Ishikawa (cell line): Measurements from ENCODE around the gene NPBWR2.
A peak's percentile ranks its signal among the peaks of the same experiment; 100 is the strongest.

Experiments
- CEBPB ChIP-seq: IDR thresholded peaks from 2 replicates; pipeline ENCODE4 v1.6.1; 2012
- CREB1 ChIP-seq: IDR thresholded peaks from 2 replicates; pipeline ENCODE4 v1.6.1; 2012; ENCODE audit warnings: low read depth
- EGR1 ChIP-seq: IDR thresholded peaks from 2 replicates; pipeline ENCODE4 v1.6.1; 2012
- EP300 ChIP-seq: IDR thresholded peaks from 2 replicates; pipeline ENCODE4 v1.6.1; 2012; ENCODE audit warnings: borderline replicate concordance
- FOXM1 ChIP-seq: IDR thresholded peaks from 2 replicates; pipeline ENCODE4 v1.6.1; 2012; ENCODE audit warnings: low read depth, borderline replicate concordance
- NFIC ChIP-seq: IDR thresholded peaks from 2 replicates; pipeline ENCODE4 v1.6.1; 2012
- RAD21 ChIP-seq: IDR thresholded peaks from 2 replicates; pipeline ENCODE4 v1.6.1; 2012; ENCODE audit warnings: low read depth
- TAF1 ChIP-seq: IDR thresholded peaks from 2 replicates; pipeline ENCODE4 v1.6.1; 2012; ENCODE audit warnings: low read depth, mild to moderate bottlenecking
- TCF12 ChIP-seq: IDR thresholded peaks from 2 replicates; pipeline ENCODE4 v1.6.1; 2012; ENCODE audit warnings: low read depth
- TEAD4 ChIP-seq: IDR thresholded peaks from 2 replicates; pipeline ENCODE4 v1.6.1; 2012
- USF1 ChIP-seq: IDR thresholded peaks from 2 replicates; pipeline ENCODE4 v1.6.1; 2012
- YY1 ChIP-seq: IDR thresholded peaks from 2 replicates; pipeline ENCODE4 v1.6.1; 2012; ENCODE audit warnings: low read depth
- ZBTB7A ChIP-seq: IDR thresholded peaks from 2 replicates; pipeline ENCODE4 v1.6.1; 2012; ENCODE audit warnings: low read depth
- TF ChIP-seq, protein P1 (sequence below): IDR thresholded peaks from 2 replicates; pipeline ENCODE4 v1.6.1; 2012
- TF ChIP-seq, protein P2 (sequence below): IDR thresholded peaks from 2 replicates; pipeline ENCODE4 v1.6.1; 2012; ENCODE audit warnings: low read depth, mild to moderate bottlenecking

Gene NPBWR2

DNA sequence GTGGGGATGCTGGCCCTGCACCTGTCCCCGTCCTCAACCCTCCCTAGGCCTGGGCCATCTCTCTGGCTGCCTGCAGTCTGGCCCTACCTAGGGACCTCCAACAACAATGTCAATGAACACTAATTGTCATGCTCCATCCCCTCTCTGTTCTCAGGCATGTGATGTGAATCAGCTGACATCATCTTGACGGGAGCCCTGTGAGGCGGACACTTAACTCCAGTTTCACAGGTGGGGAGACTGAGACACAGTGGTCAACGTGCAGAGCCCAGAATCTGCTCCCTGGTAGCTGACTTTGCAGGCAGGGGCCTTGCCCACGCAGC is 45.1 kb downstream of the NPBWR2 start:
- no peak for TF ChIP-seq CREB1
- no peak for TF ChIP-seq ZBTB7A
- no peak for TF ChIP-seq NFIC
- TF ChIP-seq, protein P1, sequence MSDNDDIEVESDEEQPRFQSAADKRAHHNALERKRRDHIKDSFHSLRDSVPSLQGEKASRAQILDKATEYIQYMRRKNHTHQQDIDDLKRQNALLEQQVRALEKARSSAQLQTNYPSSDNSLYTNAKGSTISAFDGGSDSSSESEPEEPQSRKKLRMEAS = no peak
- no peak for TF ChIP-seq USF1
- no peak for TF ChIP-seq EGR1
- no peak for TF ChIP-seq TEAD4
- no peak for TF ChIP-seq RAD21
- TF ChIP-seq FOXM1 = no peak
- TF ChIP-seq YY1 = no peak
- TF ChIP-seq EP300 = no peak
- TF ChIP-seq TCF12 = no peak
- TF ChIP-seq, protein P2, sequence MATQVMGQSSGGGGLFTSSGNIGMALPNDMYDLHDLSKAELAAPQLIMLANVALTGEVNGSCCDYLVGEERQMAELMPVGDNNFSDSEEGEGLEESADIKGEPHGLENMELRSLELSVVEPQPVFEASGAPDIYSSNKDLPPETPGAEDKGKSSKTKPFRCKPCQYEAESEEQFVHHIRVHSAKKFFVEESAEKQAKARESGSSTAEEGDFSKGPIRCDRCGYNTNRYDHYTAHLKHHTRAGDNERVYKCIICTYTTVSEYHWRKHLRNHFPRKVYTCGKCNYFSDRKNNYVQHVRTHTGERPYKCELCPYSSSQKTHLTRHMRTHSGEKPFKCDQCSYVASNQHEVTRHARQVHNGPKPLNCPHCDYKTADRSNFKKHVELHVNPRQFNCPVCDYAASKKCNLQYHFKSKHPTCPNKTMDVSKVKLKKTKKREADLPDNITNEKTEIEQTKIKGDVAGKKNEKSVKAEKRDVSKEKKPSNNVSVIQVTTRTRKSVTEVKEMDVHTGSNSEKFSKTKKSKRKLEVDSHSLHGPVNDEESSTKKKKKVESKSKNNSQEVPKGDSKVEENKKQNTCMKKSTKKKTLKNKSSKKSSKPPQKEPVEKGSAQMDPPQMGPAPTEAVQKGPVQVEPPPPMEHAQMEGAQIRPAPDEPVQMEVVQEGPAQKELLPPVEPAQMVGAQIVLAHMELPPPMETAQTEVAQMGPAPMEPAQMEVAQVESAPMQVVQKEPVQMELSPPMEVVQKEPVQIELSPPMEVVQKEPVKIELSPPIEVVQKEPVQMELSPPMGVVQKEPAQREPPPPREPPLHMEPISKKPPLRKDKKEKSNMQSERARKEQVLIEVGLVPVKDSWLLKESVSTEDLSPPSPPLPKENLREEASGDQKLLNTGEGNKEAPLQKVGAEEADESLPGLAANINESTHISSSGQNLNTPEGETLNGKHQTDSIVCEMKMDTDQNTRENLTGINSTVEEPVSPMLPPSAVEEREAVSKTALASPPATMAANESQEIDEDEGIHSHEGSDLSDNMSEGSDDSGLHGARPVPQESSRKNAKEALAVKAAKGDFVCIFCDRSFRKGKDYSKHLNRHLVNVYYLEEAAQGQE = no peak
- TF ChIP-seq TAF1 = no peak
- no peak for TF ChIP-seq CEBPB

- no peak for TF ChIP-seq YY1
- no peak for TF ChIP-seq CEBPB
- TF ChIP-seq FOXM1 = no peak
- TF ChIP-seq, protein P2 = no peak
- TF ChIP-seq ZBTB7A = no peak
- no peak for TF ChIP-seq TCF12
- TF ChIP-seq, protein P1 = no peak
- no peak for TF ChIP-seq USF1
- no peak for TF ChIP-seq EGR1
- no peak for TF ChIP-seq RAD21
- TF ChIP-seq NFIC = no peak
- no peak for TF ChIP-seq TEAD4
- TF ChIP-seq EP300 = no peak
- TF ChIP-seq CREB1 = no peak
Measured at GRCh38 chr20:64058536-64058935, 48.8 kb downstream of the NPBWR2 start.

DNA sequence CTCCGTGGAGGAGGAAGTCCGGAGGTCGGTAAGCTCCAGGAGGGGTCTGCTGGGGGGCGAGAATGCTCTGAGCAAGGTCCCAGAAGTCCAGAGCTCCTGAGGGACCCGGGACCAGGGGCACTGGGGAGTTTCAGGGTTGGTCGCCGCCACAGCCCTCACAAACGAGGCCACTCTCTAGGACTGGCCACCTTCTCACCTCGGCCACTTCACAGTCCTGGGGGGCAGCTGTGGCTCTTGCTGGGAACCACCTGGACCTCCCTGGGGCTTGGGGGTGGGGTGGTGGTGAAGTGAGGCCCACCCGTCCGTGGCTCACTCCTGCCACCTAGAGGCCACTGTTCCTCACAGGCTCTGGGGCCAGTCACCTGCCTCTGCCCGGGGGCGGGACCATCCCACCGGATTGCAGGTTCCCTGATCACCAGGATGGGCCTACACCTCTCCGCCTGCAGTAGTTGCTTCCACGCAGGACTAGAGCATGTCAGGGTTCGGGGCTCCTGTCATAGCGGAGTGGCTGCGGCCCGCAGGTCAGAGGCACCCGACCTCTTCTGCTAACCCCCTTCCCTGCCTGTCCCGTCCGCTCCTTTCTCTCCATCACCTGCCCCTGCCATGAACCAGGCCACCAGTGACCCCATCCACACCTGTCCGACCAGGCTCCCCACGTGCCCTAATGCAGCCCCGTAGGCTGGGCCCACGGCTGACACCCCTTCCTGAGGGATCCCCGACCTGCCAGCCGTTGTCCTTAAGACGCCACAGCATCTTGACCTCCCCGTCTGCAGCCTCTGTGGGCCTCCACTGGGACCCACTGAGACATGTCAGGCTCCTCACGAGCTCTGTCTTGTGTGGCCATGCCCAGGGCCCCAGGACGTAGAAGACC is 49.5 kb downstream of the NPBWR2 start:
- TF ChIP-seq CREB1 = no peak
- peak; percentile 91 for TF ChIP-seq RAD21
- TF ChIP-seq CEBPB = no peak
- TF ChIP-seq YY1 = no peak
- no peak for TF ChIP-seq TAF1
- TF ChIP-seq NFIC = no peak
- no peak for TF ChIP-seq EGR1
- TF ChIP-seq FOXM1 = no peak
- no peak for TF ChIP-seq EP300
- TF ChIP-seq, protein P1 = no peak
- peak; percentile 70; the same call in 1 of the 2 replicates for TF ChIP-seq ZBTB7A
- peak; percentile 47; the same call in 1 of the 2 replicates for TF ChIP-seq USF1
- TF ChIP-seq, protein P2 = no peak
- no peak for TF ChIP-seq TEAD4
- TF ChIP-seq TCF12 = no peak
